OCI-LY3 (cell line): ENCODE results near the gene SPEF2.

Experiments used
- EZH2phosphoT487 ChIP-seq: fragments of 200-600 bp; shearing (Covaris generic); IDR thresholded peaks from 2 replicates; pipeline ENCODE4 v1.6.1; 2018; ENCODE audit warnings: antibody characterized with exemption, mixed run types, low read depth
- TF ChIP-seq, protein P1 (sequence below): fragments of 200-600, 300-600 bp; sonication (generic); IDR thresholded peaks from 2 replicates; pipeline ENCODE4 v1.5.1; 2014; ENCODE audit warnings: antibody characterized with exemption, low read length, low read depth

DNA sequence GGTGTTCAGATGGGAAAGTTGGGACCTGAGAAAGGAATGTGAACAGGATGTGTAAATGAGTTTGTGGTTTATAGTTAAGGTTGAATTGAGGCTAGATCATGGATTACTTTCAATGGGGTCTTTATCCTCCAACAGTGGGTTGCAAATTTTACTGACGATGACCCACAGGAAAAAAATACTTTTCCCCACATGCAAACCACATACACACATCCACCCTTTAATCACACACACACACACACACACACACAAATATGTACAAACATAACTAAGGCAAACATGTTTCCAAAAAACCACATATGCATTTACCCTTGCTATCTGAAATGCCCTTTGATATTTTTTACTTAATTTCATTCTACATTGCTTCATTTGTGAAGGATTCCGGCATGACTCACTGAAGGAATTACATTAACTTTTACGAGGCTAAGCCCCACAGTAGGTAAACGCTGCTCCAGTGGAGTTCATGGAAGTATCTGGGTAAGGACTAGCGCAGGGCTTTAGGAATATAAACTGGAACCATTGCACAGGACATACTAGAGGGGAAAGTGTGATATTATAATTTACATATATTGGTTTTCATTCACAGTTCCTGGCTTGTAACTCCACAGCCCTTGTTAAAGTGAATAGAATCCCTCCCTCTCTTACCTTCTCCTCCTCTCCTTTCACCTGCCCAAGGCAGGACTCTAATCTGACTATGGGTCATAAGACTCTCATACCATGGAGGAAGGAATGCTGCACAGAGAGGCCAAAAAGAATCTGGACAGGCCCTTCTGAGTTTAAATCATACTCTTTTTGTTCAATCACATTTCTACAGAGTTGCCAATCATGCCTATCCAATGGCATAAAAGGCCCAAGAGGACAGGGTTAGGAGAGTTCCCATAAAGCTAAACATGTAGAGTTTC is 8.5 kb upstream of the SPEF2 start:
- TF ChIP-seq, protein P1, sequence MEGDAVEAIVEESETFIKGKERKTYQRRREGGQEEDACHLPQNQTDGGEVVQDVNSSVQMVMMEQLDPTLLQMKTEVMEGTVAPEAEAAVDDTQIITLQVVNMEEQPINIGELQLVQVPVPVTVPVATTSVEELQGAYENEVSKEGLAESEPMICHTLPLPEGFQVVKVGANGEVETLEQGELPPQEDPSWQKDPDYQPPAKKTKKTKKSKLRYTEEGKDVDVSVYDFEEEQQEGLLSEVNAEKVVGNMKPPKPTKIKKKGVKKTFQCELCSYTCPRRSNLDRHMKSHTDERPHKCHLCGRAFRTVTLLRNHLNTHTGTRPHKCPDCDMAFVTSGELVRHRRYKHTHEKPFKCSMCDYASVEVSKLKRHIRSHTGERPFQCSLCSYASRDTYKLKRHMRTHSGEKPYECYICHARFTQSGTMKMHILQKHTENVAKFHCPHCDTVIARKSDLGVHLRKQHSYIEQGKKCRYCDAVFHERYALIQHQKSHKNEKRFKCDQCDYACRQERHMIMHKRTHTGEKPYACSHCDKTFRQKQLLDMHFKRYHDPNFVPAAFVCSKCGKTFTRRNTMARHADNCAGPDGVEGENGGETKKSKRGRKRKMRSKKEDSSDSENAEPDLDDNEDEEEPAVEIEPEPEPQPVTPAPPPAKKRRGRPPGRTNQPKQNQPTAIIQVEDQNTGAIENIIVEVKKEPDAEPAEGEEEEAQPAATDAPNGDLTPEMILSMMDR = no peak
- TF ChIP-seq EZH2phosphoT487 = no peak
